AG09319 (cell line): ENCODE measurements around the gene TMC4.

Experiments
- DNase-seq: peaks from one replicate; pipeline ENCODE4 v3.0.0-alpha.2; 2010; ENCODE audit warnings: low read depth; ENCODE audit errors: extremely low read depth
- CTCF ChIP-seq: IDR thresholded peaks from 2 replicates; pipeline ENCODE4 v1.5.1; 2011; ENCODE audit warnings: low read depth, mild to moderate bottlenecking, inconsistent platforms, low read length, moderate library complexity

The TMC4 gene

DNA sequence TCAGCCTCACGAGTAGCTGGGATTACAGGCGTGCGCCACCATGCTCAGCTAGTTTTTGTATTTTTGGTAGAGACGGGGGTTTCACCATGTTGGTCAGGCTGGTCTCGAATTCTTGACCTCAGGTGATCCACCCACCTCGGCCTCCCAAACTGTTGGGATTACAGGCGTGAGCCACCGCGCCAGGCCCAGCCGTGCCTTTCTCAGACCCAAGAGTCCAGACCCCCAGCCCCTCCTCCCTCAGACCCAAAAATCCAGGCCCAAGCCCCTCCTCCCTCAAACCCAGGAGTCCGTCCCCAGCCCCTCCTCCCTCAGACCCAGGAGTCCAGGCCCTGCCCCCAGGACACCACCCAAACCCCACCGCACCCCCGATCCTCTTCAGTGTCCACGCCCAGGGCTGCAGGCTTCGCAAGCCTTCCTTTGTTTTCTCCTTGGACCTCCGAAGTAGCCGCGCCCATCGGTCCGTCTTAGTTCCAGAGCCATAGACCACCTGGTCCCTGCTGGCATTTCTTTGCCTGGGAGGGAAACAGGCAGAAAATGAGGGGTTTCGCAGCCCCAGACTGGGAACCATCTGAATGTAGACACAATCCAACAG is 3.7 kb downstream of the TMC4 start:
- TF ChIP-seq CTCF = no peak
- DNase-seq = no peak

DNA sequence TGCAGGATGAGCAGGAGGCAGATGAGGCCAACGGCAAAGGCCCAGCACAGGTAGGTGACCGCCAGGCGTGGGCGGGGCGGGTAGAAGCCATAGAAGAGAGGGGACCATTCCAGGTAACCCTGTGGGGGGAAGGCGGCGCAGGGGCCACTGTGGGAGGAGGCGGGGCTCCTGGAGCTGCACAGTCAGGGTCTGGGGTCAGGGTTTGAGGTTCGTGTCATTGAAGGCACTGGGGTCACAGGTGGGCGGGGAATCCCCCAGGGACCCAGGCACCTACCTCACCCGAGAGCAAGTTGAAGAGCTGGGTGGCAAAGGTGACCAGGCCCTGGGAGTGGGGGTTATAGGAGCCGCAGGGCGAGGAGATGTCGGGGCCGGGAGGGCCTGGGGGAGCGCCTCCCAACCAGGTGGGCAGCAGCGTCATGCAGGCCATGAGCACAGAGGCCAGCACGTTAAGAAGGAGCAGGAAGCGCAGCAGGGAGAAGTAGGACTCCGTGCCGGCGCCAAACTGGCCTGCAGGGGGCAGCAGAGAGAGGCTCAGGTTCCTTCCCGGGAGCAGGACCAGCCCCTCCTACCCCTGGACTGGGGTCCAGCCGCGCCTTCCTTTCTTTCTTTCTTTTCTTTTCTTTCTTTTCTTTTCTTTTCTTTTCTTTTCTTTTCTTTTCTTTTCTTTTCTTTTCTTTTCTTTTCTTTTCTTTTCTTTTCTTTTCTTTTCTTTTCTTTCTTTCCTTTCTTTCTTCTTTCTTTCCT is 4.6 kb downstream of the TMC4 start:
- DNase-seq = peak; percentile 52
- TF ChIP-seq CTCF = peak; percentile 89

- DNase-seq = no peak
These were observed 7.7 kb downstream of the TMC4 start for GRCh38 chr19:54165222-54165621.

GRCh38 chr19:54164369-54165068 is 8.4 kb downstream of the TMC4 start:
- no peak for TF ChIP-seq CTCF
- DNase-seq = no peak

More at GRCh38 chr19:54165222-54165621, 7.7 kb downstream of the TMC4 start:
- no peak for TF ChIP-seq CTCF

GRCh38 chr19:54162884-54163283 is 10.1 kb downstream of the TMC4 start:
- no peak for TF ChIP-seq CTCF

GRCh38 chr19:54162241-54162805 is 10.6 kb downstream of the TMC4 start:
- TF ChIP-seq CTCF = no peak
- no peak for DNase-seq

More at GRCh38 chr19:54162884-54163283, 10.1 kb downstream of the TMC4 start:
- no peak for DNase-seq
